Mesenchymal stem cell (in vitro differentiated cells and primary cell): ENCODE data around the gene PFKFB3. TPM values are rescaled to one million over a fixed set of nuclear protein-coding genes. Genes with fewer than 3 reads are reported as not detected.

Source experiments
- small RNA-seq: library from polyadenylated mRNA; stranded (forward); fragments of <200 nt; extraction: miRNeasy Mini kit (QIAGEN cat#:217004); gene quantifications from one replicate; pipeline ENCODE3, GENCODE V24; 2013; ENCODE audit warnings: low read depth

PFKFB3 gene

Small RNA genes within 50 kb of the gene (small RNA-seq; reads per million reads assigned to genes)
- gene RF00019: not detected
